Ishikawa (cell line): ENCODE results near the gene RMDN3.

Experiments
- CEBPB ChIP-seq: IDR thresholded peaks from 2 replicates; pipeline ENCODE4 v1.6.1; 2012
- TAF1 ChIP-seq: IDR thresholded peaks from 2 replicates; pipeline ENCODE4 v1.6.1; 2012; ENCODE audit warnings: low read depth, mild to moderate bottlenecking

GRCh38 chr15:40776537-40777141 lies 21.6 kb upstream of the RMDN3 start:
- no peak; the same call in 1 of the 2 replicates for TF ChIP-seq TAF1
- TF ChIP-seq CEBPB = no peak
